Measurements from ENCODE around the gene OSBP2. TPM values are rescaled to one million over a fixed set of nuclear protein-coding genes. Genes with fewer than 3 reads are reported as not detected.
A peak's percentile ranks its signal among the peaks of the same experiment; 100 is the strongest.

The OSBP2 gene
- total and polyA plus RNA-seq, 4 donors, result 0.18 to 3.9 (median 0.88) TPM

DNA sequence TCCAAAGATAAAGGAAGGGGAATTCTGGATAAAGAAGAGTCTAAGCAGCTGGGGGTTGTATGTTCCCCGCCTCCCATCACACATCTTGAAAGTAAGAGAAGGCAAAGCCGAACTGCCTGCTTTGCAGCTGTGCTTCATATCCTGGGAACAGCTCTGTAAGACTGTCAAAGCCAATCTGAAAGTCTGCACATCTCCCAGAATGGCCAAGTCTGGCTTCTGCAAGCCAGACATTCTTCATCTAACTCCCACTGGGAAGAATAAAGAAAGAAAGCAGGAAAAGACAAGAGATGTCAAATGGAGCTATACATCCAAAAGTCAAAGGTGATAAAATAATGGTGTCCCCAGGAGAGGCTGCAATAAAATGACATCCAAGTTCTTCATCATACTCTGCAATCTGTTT is 258.5 kb downstream of the OSBP2 start:
- no peaks in the 10 kb centered on the region for H3K9me3 ChIP-seq (ENCODE audit: control insufficient read depth, low read length)
- DNase-seq (no peak), ATAC-seq (ENCODE audit: low FRiP score) (no peak)
- no peaks in the 10 kb centered on the region for H3K36me3 ChIP-seq (ENCODE audit: control insufficient read depth in 1 of 2, insufficient read depth in 2 of 2, low read length in 1 of 2)
- H3K27me3 ChIP-seq (ENCODE audit: control insufficient read depth in 1 of 2, insufficient read depth in 2 of 2, low read length in 1 of 2), result no peaks in the 10 kb centered on the region
- H3K4me1 ChIP-seq (ENCODE audit: control insufficient read depth in 1 of 2, insufficient read depth in 2 of 2, low read length in 2 of 2), result peaks cover 7 to 8% of the 10 kb centered on the region in 2 donors
- intact Hi-C loops (cut with DNase I), result loop anchor here in 1 of 2 donors (5.0 kb wide), 1 partner anchor 34 kb away; no protein-coding TSS in a partner anchor
- H3K4me3 ChIP-seq (ENCODE audit: low read length in 2 of 2), result no peak overlapping the region
- 60 to 65% methylated on average over 2 of the region's 2 CpGs for WGBS, 2 donors
- H3K27ac ChIP-seq (ENCODE audit: low read depth in 1 of 2, low read length in 2 of 2), result peak overlapping the region in 1 of 2 donors; percentile 43

DNA sequence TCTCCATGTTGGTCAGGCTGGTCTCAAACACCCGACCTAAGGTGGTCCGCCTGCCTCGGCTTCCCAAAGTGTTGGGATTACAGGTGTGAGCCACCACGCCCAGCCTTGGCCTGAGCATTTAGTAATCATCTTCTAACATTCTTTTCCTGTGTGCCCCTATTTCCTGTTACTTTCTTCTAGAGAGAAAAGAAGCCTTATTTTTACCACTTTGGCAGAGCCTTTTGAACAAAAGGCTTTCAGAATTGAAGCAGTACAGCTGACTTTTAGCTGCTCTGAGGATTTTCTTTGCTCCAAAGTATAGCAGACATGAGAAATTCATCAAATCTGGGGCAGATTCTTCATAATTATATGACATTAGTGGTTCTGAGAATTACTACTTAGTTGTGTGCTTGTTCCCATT is 260.5 kb downstream of the OSBP2 start:
- ATAC-seq (ENCODE audit: low FRiP score) (no peak), DNase-seq (no peak)
- Histone ChIP-seq H3K9me3 (ENCODE audit: control insufficient read depth, low read length) (no peaks in the 10 kb centered on the region), H3K27ac (ENCODE audit: low read depth in 1 of 2, low read length in 2 of 2) (no peak overlapping the region), H3K27me3 (ENCODE audit: control insufficient read depth in 1 of 2, insufficient read depth in 2 of 2, low read length in 1 of 2) (no peaks in the 10 kb centered on the region), H3K4me3 (ENCODE audit: low read length in 2 of 2) (no peak overlapping the region), H3K4me1 (ENCODE audit: control insufficient read depth in 1 of 2, insufficient read depth in 2 of 2, low read length in 2 of 2) (peaks cover 4% of the 10 kb centered on the region in 2 donors), H3K36me3 (ENCODE audit: control insufficient read depth in 1 of 2, insufficient read depth in 2 of 2, low read length in 1 of 2) (no peaks in the 10 kb centered on the region)
- 95 to 97% methylated on average over 4 of the region's 4 CpGs for WGBS, 2 donors
- intact Hi-C loops (cut with DNase I), result no loop called here

Small RNAs within 50 kb of the gene (microRNA-seq; reads per million reads assigned to microRNA genes)
- gene MIR3200, result 0 to 18.5 reads per million in 2 donors

Other genes starting within 250 kb of the OSBP2 start
- gene SEC14L3, start 222.9 kb upstream of the OSBP2 start, total RNA-seq, result not detected
- not detected for gene SEC14L3, start 222.9 kb upstream of the OSBP2 start, polyA plus RNA-seq
- not detected for gene SEC14L4, start 189.2 kb upstream of the OSBP2 start, total RNA-seq
- not detected for gene SEC14L4, start 189.2 kb upstream of the OSBP2 start, polyA plus RNA-seq
- 1 to 10 TPM in 1 of 2 donors, under 1 TPM in 1; 0.13 to 1.7 TPM for gene SEC14L6, start 148.1 kb upstream of the OSBP2 start, total RNA-seq
- 1 to 10 TPM in 1 of 2 donors, under 1 TPM in 1; 0.75 to 2.2 TPM for gene SEC14L6, start 148.1 kb upstream of the OSBP2 start, polyA plus RNA-seq
- gene GAL3ST1, start 120.2 kb upstream of the OSBP2 start, total RNA-seq, result 1 to 10 TPM; 1.2 to 2.0 TPM
- gene GAL3ST1, start 120.2 kb upstream of the OSBP2 start, polyA plus RNA-seq, result 1 to 10 TPM; 3.2 to 9.3 TPM
- 10 to 100 TPM; 36.5 to 42.4 TPM for gene PES1, start 103.0 kb upstream of the OSBP2 start, total RNA-seq
- gene PES1, start 103.0 kb upstream of the OSBP2 start, polyA plus RNA-seq, result 10 to 100 TPM; 31.7 to 52.3 TPM
- gene TCN2, start 87.7 kb upstream of the OSBP2 start, total RNA-seq, result 10 to 100 TPM; 30.8 to 31.3 TPM
- gene TCN2, start 87.7 kb upstream of the OSBP2 start, polyA plus RNA-seq, result 10 to 100 TPM in 1 of 2 donors, 1 to 10 TPM in 1; 6.3 to 18.4 TPM
- 1 to 10 TPM; 5.0 to 6.2 TPM for gene SLC35E4, start 59.1 kb upstream of the OSBP2 start, total RNA-seq
- 1 to 10 TPM; 2.1 to 2.4 TPM for gene SLC35E4, start 59.1 kb upstream of the OSBP2 start, polyA plus RNA-seq
- gene DUSP18, start 27.0 kb upstream of the OSBP2 start, total RNA-seq, result 10 to 100 TPM in 1 of 2 donors, 1 to 10 TPM in 1; 8.7 to 11.3 TPM
- 1 to 10 TPM; 1.6 to 4.2 TPM for gene DUSP18, start 27.0 kb upstream of the OSBP2 start, polyA plus RNA-seq

Data from aorta (tissue), 5 donors.